Lower leg skin (tissue), 4 donors: ENCODE measurements around the gene HIC1. TPM values are rescaled to one million over a fixed set of nuclear protein-coding genes. Genes with fewer than 3 reads are reported as not detected.

Experiments used
- DNase-seq, 2 donors: peaks; one replicate each; pipeline ENCODE4 v3.0.0-alpha.2; 2019; ENCODE audit warnings: low spot score in 2 of 2
- H3K4me3 ChIP-seq: fragments of 200-600 bp; sonication (generic); 2 replicates; pipeline ENCODE4 v1.5.1; 2017; ENCODE audit warnings: mild to moderate bottlenecking, low read depth; ENCODE audit not compliant: poor library complexity, severe bottlenecking
- CTCF ChIP-seq, 3 donors: fragments of 450-650 bp; IDR thresholded peaks; one replicate each; pipeline ENCODE4 v1.5.1; 2016; ENCODE audit warnings: antibody characterized with exemption in 3 of 3, mild to moderate bottlenecking in 3 of 3, moderate library complexity in 2 of 3
- POLR2A ChIP-seq, 2 donors: fragments of 450-650 bp; IDR thresholded peaks; one replicate each; pipeline ENCODE4 v1.6.1; 2016 to 2017; ENCODE audit warnings: antibody characterized with exemption in 2 of 2, mild to moderate bottlenecking in 1 of 2, moderate library complexity in 1 of 2
- WGBS, 2 donors: methylation state at CpG; one replicate each; pipeline ENCODE4 v1.1.5; 2018; 5-methylcytosine and 5-hydroxymethylcytosine counted together
- intact Hi-C: fragments of 100-400 bp; cut with DNase I; formaldehyde crosslinking; loops from one replicate; pipeline ENCODE4 v1.15.0; 2023; ENCODE audit warnings: low total_unique reads
- total RNA-seq, 4 donors: library from RNA; depleted of rRNA; stranded (reverse); fragments of >200 nt; gene quantifications; one replicate each; pipeline ENCODE4 v1.1.0, GENCODE V29; 2016

HIC1 gene
- total RNA-seq, 4 donors from 2014 or later, result 2.4 to 14.2 (median 5.3) TPM

- 72 to 75% methylated on average over 16 of the region's 16 CpGs for WGBS, 2 donors
- no peak overlapping the region for H3K4me3 ChIP-seq
- no peak for TF ChIP-seq POLR2A (IDR thresholded peaks at IDR 0.05)
- TF ChIP-seq CTCF (IDR thresholded peaks at IDR 0.05), result no peak
- intact Hi-C loops, result loop anchor here (5.0 kb wide), 1 partner anchor 179 kb away; no protein-coding TSS in a partner anchor
- no peak for DNase-seq
These were observed 8.6 kb downstream of the HIC1 start for GRCh38 chr17:2063261-2064146.

GRCh38 chr17:2064147-2064489 is 9.2 kb downstream of the HIC1 start:
- 65% methylated on average over 5 of the region's 5 CpGs for WGBS, 2 donors
- no peak overlapping the region for H3K4me3 ChIP-seq
- no peak for TF ChIP-seq CTCF (IDR thresholded peaks at IDR 0.05)
- TF ChIP-seq POLR2A (IDR thresholded peaks at IDR 0.05), result no peak
- DNase-seq, result no peak
- intact Hi-C loops, result loop anchor here (5.0 kb wide), 1 partner anchor 178 kb away; no protein-coding TSS in a partner anchor

DNA sequence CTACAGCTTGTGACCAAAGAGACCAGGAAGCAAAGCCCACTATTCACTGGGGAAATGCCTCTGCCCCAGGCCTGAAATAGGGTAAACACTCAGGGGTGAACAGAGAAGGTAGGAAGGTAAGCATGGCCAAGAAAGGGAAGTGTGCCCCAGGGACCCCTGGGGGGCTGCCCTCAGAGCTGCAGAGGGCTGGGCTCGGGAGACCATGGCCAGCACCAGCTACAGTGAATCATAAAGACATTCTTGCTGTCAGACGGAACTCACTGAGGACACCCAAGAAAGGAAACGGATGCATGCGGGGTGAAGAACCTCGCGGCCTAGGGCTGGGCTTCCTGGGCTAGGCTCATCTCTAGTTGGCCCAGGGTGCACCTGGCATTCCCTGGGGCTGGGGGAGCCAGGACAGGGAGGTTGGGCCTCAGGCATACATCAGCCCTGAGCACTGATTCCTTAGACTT is 9.6 kb downstream of the HIC1 start:
- no peak overlapping the region for H3K4me3 ChIP-seq
- 79 to 83% methylated on average over 6 of the region's 6 CpGs for WGBS, 2 donors
- peak in 1 of 2 donors; percentile 84 for DNase-seq
- TF ChIP-seq POLR2A (IDR thresholded peaks at IDR 0.05) (no peak), CTCF (IDR thresholded peaks at IDR 0.05) (no peak)
- intact Hi-C loops, result loop anchor here (5.0 kb wide), 1 partner anchor 178 kb away; no protein-coding TSS in a partner anchor

GRCh38 chr17:2064980-2065785 is 10.3 kb downstream of the HIC1 start:
- 76 to 78% methylated on average over 23 to 24 of the region's 24 CpGs for WGBS, 2 donors
- intact Hi-C loops, result loop anchor here (5.0 kb wide), 1 partner anchor 177 kb away; no protein-coding TSS in a partner anchor

GRCh38 chr17:2065949-2066400 is 11.1 kb downstream of the HIC1 start:
- DNase-seq, result no peak
- no peak overlapping the region for H3K4me3 ChIP-seq
- WGBS, 2 donors, result 75 to 78% methylated on average over 10 of the region's 10 CpGs
- intact Hi-C loops, result no loop called here
- TF ChIP-seq CTCF (IDR thresholded peaks at IDR 0.05) (no peak), POLR2A (IDR thresholded peaks at IDR 0.05) (no peak)

More at GRCh38 chr17:2064980-2065785, 10.3 kb downstream of the HIC1 start:
- TF ChIP-seq POLR2A (IDR thresholded peaks at IDR 0.05), result no peak
- no peak for TF ChIP-seq CTCF (IDR thresholded peaks at IDR 0.05)
- H3K4me3 ChIP-seq, result no peak overlapping the region
- no peak for DNase-seq
